ENCODE results near the gene RAET1E.

The RAET1E gene

GRCh38 chr6:149904661-149905370 is 6.9 kb upstream of the RAET1E start:
- no peak overlapping the region for H3K9ac ChIP-seq (ENCODE audit: low read length)
- no peak overlapping the region for H3K4me3 ChIP-seq (ENCODE audit: low read length)
- H3K36me3 ChIP-seq (ENCODE audit: control insufficient read depth, insufficient read depth, low read length): no peaks in the 10 kb centered on the region
- no peaks in the 10 kb centered on the region for H3K4me1 ChIP-seq (ENCODE audit: control insufficient read depth, insufficient read depth, low read length)
- H3K9me3 ChIP-seq (ENCODE audit: control insufficient read depth, low read length): no peaks in the 10 kb centered on the region
- H3K27me3 ChIP-seq (ENCODE audit: control insufficient read depth, insufficient read depth, low read length): peaks cover under 1% of the 10 kb centered on the region

DNA sequence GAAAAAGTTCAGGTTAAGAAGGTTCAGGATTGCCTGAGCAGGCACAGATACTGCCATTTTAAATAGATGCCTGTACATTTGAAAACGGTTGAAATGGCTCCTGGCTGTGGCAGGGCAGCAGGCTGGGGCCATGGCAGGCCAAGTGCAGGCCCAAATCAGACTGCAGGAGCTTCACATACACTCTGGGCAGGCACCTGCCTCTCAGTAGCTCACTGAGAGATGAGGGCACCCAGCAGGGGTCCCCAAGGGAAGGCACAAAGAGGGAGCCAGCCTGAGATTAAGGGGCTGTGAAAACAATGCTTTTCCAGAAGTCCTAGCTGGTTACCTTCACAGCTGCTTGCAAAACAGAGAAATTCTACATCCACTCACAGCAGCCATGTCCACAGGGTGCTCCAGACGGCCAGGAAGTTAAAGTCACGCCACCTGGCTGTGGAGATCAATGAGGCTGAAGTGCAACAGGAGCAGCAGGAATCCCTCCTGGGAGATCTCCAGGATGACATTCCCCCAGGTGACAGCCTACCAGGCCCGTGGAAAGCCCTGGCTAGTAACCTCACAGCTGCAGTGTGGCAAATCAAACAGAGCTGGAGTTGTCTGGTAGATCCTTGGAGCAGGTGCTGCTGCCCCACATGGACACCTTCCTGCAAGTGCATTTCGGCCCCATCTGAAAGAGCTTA is 6.2 kb upstream of the RAET1E start:
- no peaks in the 10 kb centered on the region for H3K4me1 ChIP-seq (ENCODE audit: control insufficient read depth, insufficient read depth, low read length)
- H3K4me3 ChIP-seq (ENCODE audit: low read length): no peak overlapping the region
- H3K9me3 ChIP-seq (ENCODE audit: control insufficient read depth, low read length): no peaks in the 10 kb centered on the region
- no peaks in the 10 kb centered on the region for H3K27me3 ChIP-seq (ENCODE audit: control insufficient read depth, insufficient read depth, low read length)
- no peaks in the 10 kb centered on the region for H3K36me3 ChIP-seq (ENCODE audit: control insufficient read depth, insufficient read depth, low read length)
- H3K9ac ChIP-seq (ENCODE audit: low read length): no peak overlapping the region

GRCh38 chr6:149901444-149902140 is 3.7 kb upstream of the RAET1E start:
- peaks cover 14% of the 10 kb centered on the region for H3K4me1 ChIP-seq (ENCODE audit: control insufficient read depth, insufficient read depth, low read length)
- no peak overlapping the region for H3K9ac ChIP-seq (ENCODE audit: low read length)
- no peak overlapping the region for H3K4me3 ChIP-seq (ENCODE audit: low read length)
- H3K36me3 ChIP-seq (ENCODE audit: control insufficient read depth, insufficient read depth, low read length): no peaks in the 10 kb centered on the region
- H3K27me3 ChIP-seq (ENCODE audit: control insufficient read depth, insufficient read depth, low read length): no peaks in the 10 kb centered on the region
- H3K9me3 ChIP-seq (ENCODE audit: control insufficient read depth, low read length): no peaks in the 10 kb centered on the region

GRCh38 chr6:149900620-149901443 is 2.9 kb upstream of the RAET1E start:
- H3K9ac ChIP-seq (ENCODE audit: low read length): no peak overlapping the region
- no peak overlapping the region for H3K4me3 ChIP-seq (ENCODE audit: low read length)
- peaks cover 22% of the 10 kb centered on the region for H3K4me1 ChIP-seq (ENCODE audit: control insufficient read depth, insufficient read depth, low read length)
- H3K9me3 ChIP-seq (ENCODE audit: control insufficient read depth, low read length): no peaks in the 10 kb centered on the region
- H3K36me3 ChIP-seq (ENCODE audit: control insufficient read depth, insufficient read depth, low read length): no peaks in the 10 kb centered on the region
- no peaks in the 10 kb centered on the region for H3K27me3 ChIP-seq (ENCODE audit: control insufficient read depth, insufficient read depth, low read length)

- Histone ChIP-seq H3K36me3 (ENCODE audit: control insufficient read depth, insufficient read depth, low read length) (no peaks in the 10 kb centered on the region), H3K27me3 (ENCODE audit: control insufficient read depth, insufficient read depth, low read length) (no peaks in the 10 kb centered on the region), H3K9ac (ENCODE audit: low read length) (no peak overlapping the region), H3K4me3 (ENCODE audit: low read length) (no peak overlapping the region), H3K4me1 (ENCODE audit: control insufficient read depth, insufficient read depth, low read length) (peaks cover 30% of the 10 kb centered on the region), H3K9me3 (ENCODE audit: control insufficient read depth, low read length) (no peaks in the 10 kb centered on the region)
Measured at GRCh38 chr6:149899926-149900619, 2.2 kb upstream of the RAET1E start.

DNA sequence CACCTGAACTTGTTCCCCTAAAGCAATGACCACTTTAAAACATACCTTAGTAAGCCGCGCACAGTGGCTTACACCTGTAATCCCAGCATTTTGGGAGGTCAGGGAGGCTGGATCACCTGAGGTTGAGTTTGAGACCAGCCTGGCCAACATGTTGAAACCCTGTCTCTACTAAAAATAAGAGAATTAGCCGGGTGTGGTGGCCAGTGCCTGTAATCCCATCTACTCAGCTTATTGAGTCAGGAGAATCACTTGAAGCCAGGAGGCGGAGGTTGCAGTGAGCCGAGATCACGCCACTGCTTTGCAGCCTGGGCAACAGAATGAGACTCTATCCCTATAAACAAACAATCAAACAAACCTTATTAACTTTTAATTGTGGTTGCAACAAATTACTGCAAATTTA is 1.6 kb upstream of the RAET1E start:
- Histone ChIP-seq H3K4me1 (ENCODE audit: control insufficient read depth, insufficient read depth, low read length) (peaks cover 35% of the 10 kb centered on the region), H3K36me3 (ENCODE audit: control insufficient read depth, insufficient read depth, low read length) (no peaks in the 10 kb centered on the region), H3K9ac (ENCODE audit: low read length) (no peak overlapping the region), H3K4me3 (ENCODE audit: low read length) (no peak overlapping the region), H3K27me3 (ENCODE audit: control insufficient read depth, insufficient read depth, low read length) (no peaks in the 10 kb centered on the region), H3K9me3 (ENCODE audit: control insufficient read depth, low read length) (no peaks in the 10 kb centered on the region)

DNA sequence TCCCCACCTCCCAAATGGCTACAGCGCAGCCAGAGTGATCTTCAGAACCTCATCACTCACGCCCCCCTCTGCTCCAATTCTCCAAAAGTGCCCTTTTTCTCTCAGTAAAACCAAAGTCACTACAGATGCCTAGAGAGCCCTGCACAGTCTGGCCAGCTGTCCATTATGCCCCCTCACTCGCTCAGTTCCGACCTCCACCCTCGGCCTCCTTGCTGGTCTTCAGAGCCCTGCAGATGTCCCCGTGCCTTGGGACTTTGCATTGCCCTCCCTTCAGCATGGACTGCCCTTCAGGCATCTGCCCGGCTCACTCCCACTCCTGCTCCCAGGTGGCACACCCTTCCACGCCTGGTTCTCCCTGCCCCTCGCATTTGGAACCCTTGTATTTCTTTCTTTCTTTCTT is 1.1 kb upstream of the RAET1E start:
- Histone ChIP-seq H3K4me3 (ENCODE audit: low read length) (no peak overlapping the region), H3K27me3 (ENCODE audit: control insufficient read depth, insufficient read depth, low read length) (no peaks in the 10 kb centered on the region), H3K9ac (ENCODE audit: low read length) (no peak overlapping the region), H3K4me1 (ENCODE audit: control insufficient read depth, insufficient read depth, low read length) (peaks cover 35% of the 10 kb centered on the region), H3K36me3 (ENCODE audit: control insufficient read depth, insufficient read depth, low read length) (no peaks in the 10 kb centered on the region), H3K9me3 (ENCODE audit: control insufficient read depth, low read length) (no peaks in the 10 kb centered on the region)

- Histone ChIP-seq H3K4me1 (ENCODE audit: control insufficient read depth, insufficient read depth, low read length) (peaks cover 35% of the 10 kb centered on the region), H3K9ac (ENCODE audit: low read length) (peak overlapping the region; percentile 56), H3K27me3 (ENCODE audit: control insufficient read depth, insufficient read depth, low read length) (no peaks in the 10 kb centered on the region), H3K4me3 (ENCODE audit: low read length) (no peak overlapping the region), H3K9me3 (ENCODE audit: control insufficient read depth, low read length) (no peaks in the 10 kb centered on the region), H3K36me3 (ENCODE audit: control insufficient read depth, insufficient read depth, low read length) (no peaks in the 10 kb centered on the region)
Measured at GRCh38 chr6:149897015-149897697, 757 bp downstream of the RAET1E start.

GRCh38 chr6:149896491-149896890 is 1.4 kb downstream of the RAET1E start:
- Histone ChIP-seq H3K36me3 (ENCODE audit: control insufficient read depth, insufficient read depth, low read length) (no peaks in the 10 kb centered on the region), H3K9ac (ENCODE audit: low read length) (no peak overlapping the region), H3K9me3 (ENCODE audit: control insufficient read depth, low read length) (no peaks in the 10 kb centered on the region), H3K4me1 (ENCODE audit: control insufficient read depth, insufficient read depth, low read length) (peaks cover 35% of the 10 kb centered on the region), H3K27me3 (ENCODE audit: control insufficient read depth, insufficient read depth, low read length) (no peaks in the 10 kb centered on the region), H3K4me3 (ENCODE audit: low read length) (no peak overlapping the region)

GRCh38 chr6:149895833-149896271 is 2.1 kb downstream of the RAET1E start:
- Histone ChIP-seq H3K27me3 (ENCODE audit: control insufficient read depth, insufficient read depth, low read length) (no peaks in the 10 kb centered on the region), H3K4me1 (ENCODE audit: control insufficient read depth, insufficient read depth, low read length) (peaks cover 35% of the 10 kb centered on the region), H3K36me3 (ENCODE audit: control insufficient read depth, insufficient read depth, low read length) (no peaks in the 10 kb centered on the region), H3K9ac (ENCODE audit: low read length) (no peak overlapping the region), H3K9me3 (ENCODE audit: control insufficient read depth, low read length) (no peaks in the 10 kb centered on the region), H3K4me3 (ENCODE audit: low read length) (no peak overlapping the region)

DNA sequence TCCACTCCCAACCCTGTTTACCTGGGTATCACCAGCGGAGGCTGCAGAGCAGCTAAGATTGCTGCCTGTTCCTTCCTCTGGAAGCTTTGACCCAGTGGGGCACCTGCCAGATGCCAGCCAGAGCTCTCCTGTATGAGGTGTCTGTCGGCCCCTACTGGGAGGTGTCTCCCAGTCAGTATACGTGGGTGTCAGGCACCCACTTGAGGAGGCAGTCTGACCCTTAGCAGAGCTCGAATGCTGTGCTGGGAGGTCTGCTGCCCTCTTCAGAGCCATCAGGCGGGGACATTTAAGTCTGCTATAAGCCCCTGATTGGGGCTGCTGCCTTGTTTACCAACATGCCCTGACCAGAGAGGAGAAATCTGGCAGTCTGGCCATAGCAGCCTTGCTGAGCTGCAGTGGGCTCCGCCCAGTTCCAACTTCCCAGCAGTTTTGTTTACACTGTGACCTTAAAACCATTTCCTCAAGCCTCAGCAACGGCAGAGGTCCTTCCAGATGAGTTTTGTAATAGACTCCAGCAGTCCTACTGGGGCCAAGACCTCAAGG is 2.8 kb downstream of the RAET1E start:
- no peaks in the 10 kb centered on the region for H3K27me3 ChIP-seq (ENCODE audit: control insufficient read depth, insufficient read depth, low read length)
- H3K4me3 ChIP-seq (ENCODE audit: low read length): no peak overlapping the region
- no peaks in the 10 kb centered on the region for H3K9me3 ChIP-seq (ENCODE audit: control insufficient read depth, low read length)
- H3K4me1 ChIP-seq (ENCODE audit: control insufficient read depth, insufficient read depth, low read length): peaks cover 35% of the 10 kb centered on the region
- H3K36me3 ChIP-seq (ENCODE audit: control insufficient read depth, insufficient read depth, low read length): no peaks in the 10 kb centered on the region
- no peak overlapping the region for H3K9ac ChIP-seq (ENCODE audit: low read length)
